NT2/D1 (cell line): ENCODE data around the gene NUP54.

ENCODE experiments used
- SUZ12 ChIP-seq: IDR thresholded peaks from 2 replicates; pipeline ENCODE4 v1.6.1; 2011; ENCODE audit not compliant: insufficient read length, insufficient read depth; ENCODE audit errors: extremely low read depth
- YY1 ChIP-seq: IDR thresholded peaks from 2 replicates; pipeline ENCODE4 v1.6.1; 2011; ENCODE audit not compliant: insufficient read length, insufficient read depth
- ZNF274 ChIP-seq: IDR thresholded peaks from 2 replicates; pipeline ENCODE4 v1.6.1; 2011; ENCODE audit warnings: mild to moderate bottlenecking, low read depth, low read length

DNA sequence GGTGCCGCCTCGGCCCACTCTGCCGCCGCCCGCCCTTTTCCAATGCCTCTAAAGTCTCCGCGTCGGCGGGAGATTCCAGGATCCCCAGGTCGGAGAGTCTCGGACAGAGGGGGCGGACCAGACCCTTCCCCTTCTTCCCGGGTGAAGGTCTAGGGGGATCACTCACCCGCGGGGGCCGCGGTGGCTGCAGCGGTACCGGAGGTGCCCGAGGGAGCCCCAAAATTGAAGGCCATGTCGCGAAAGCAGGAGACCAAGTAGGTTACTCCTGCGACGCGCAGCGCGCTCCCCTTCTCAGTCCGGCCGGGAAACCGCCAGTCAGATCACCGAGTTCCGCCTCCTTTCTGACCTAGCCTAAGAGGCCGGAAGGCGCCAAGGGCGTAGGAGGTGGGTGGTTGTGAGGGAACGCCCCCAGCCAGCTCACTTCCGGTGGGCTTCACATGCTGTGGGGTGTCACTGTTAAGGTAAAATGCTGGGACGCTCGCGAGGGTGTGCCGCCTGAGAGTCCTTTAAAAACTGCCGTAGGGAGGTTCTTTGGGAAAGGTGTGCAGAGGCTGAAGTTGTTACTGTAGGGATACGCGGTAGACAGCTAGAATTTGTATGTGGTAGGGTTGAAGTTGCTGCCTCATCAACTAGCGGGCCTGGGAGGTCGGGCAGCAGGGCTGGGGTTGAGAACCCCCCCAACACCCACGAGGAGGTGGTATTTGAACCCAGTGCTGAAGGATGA is at the start of gene NUP54:
- no peak for TF ChIP-seq ZNF274
- TF ChIP-seq YY1: no peak
- TF ChIP-seq SUZ12: no peak
